HG03432 (cell line): ENCODE measurements around the gene PKMYT1.
"Not testable (repeated sequence)": the region's sequence is repeated elsewhere in the genome, so short reads cannot be mapped to it uniquely, and the experiment has no call there.

Experiments
- ATAC-seq: cut with Tn5 transposase; IDR thresholded peaks from one replicate; pipeline ENCODE4 v1.9.1; 2021; ENCODE audit warnings: mild to moderate bottlenecking, moderate library complexity; ENCODE audit not compliant: unreplicated experiment

PKMYT1 gene

GRCh38 chr16:2962334-2963073 lies 17.7 kb downstream of the PKMYT1 start:
- ATAC-seq = no peak

- no peak for ATAC-seq
These were observed 19.8 kb downstream of the PKMYT1 start for GRCh38 chr16:2960183-2961010.

- ATAC-seq = no peak
These were observed 21.0 kb downstream of the PKMYT1 start for GRCh38 chr16:2959206-2959605.

- ATAC-seq = no peak
These were observed 23.7 kb downstream of the PKMYT1 start for GRCh38 chr16:2956579-2956956.

- no peak for ATAC-seq
These were observed 24.3 kb downstream of the PKMYT1 start for GRCh38 chr16:2955779-2956578.

GRCh38 chr16:2955438-2955778 lies 24.8 kb downstream of the PKMYT1 start:
- no peak for ATAC-seq

- ATAC-seq = no peak
These were observed 25.4 kb downstream of the PKMYT1 start for GRCh38 chr16:2954656-2955381.

- ATAC-seq = no peak
These were observed 26.3 kb downstream of the PKMYT1 start for GRCh38 chr16:2953706-2954627.

GRCh38 chr16:2952679-2953078 lies 27.6 kb downstream of the PKMYT1 start:
- ATAC-seq = no peak

GRCh38 chr16:2950773-2951172 lies 29.5 kb downstream of the PKMYT1 start:
- ATAC-seq = no peak

GRCh38 chr16:2950353-2950724 lies 29.9 kb downstream of the PKMYT1 start:
- ATAC-seq = no peak

GRCh38 chr16:2949705-2950352 lies 30.4 kb downstream of the PKMYT1 start:
- no peak for ATAC-seq

GRCh38 chr16:2948807-2949704 lies 31.2 kb downstream of the PKMYT1 start:
- no peak for ATAC-seq

GRCh38 chr16:2946649-2947048 lies 33.6 kb downstream of the PKMYT1 start:
- ATAC-seq = no peak

- not testable (repeated sequence) for ATAC-seq
These were observed 36.5 kb downstream of the PKMYT1 start for GRCh38 chr16:2943716-2944115.

GRCh38 chr16:2942045-2942444 lies 38.2 kb downstream of the PKMYT1 start:
- ATAC-seq = no peak

- ATAC-seq = no peak
These were observed 40.3 kb downstream of the PKMYT1 start for GRCh38 chr16:2939968-2940367.

- no peak for ATAC-seq
These were observed 42.0 kb downstream of the PKMYT1 start for GRCh38 chr16:2938206-2938605.
